GM18511 (cell line): ENCODE data around the gene F8A2.
"Not testable (repeated sequence)": the region's sequence is repeated elsewhere in the genome, so short reads cannot be mapped to it uniquely, and the experiment has no call there.

ENCODE experiments used
- ATAC-seq: cut with Tn5 transposase; IDR thresholded peaks from one replicate; pipeline ENCODE4 v1.9.1; 2021; ENCODE audit warnings: mild to moderate bottlenecking, moderate library complexity; ENCODE audit not compliant: unreplicated experiment

F8A2 gene

DNA sequence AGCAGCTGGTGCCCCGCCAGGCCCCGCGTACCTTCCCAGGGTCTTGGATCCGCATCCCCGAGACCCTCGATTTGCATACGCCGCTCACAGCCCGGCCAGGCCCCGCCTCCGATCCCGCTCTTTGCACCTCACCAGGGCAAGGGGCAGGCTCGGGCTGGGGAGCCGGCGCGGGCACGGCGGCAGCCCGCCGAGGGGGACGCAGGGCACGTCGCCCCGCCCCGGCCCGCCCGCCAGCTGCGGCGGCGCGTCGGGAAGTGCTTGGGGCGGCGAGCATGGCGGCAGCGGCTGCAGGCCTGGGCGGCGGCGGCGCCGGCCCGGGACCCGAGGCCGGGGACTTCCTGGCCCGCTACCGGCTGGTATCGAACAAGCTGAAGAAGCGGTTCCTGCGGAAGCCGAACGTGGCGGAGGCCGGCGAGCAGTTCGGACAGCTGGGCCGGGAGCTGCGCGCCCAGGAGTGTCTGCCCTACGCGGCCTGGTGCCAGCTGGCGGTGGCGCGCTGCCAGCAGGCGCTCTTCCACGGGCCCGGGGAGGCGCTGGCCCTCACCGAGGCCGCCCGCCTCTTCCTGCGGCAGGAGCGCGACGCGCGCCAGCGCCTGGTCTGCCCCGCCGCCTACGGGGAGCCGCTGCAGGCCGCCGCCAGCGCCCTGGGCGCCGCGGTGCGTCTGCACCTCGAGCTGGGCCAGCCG, at the start of gene F8A2:
F8A2 (plus strand) TSS at position 253 of the 686 bp plus-strand sequence; CDS start at position 273, 20 bp downstream.
- peak; percentile 82 for ATAC-seq

DNA sequence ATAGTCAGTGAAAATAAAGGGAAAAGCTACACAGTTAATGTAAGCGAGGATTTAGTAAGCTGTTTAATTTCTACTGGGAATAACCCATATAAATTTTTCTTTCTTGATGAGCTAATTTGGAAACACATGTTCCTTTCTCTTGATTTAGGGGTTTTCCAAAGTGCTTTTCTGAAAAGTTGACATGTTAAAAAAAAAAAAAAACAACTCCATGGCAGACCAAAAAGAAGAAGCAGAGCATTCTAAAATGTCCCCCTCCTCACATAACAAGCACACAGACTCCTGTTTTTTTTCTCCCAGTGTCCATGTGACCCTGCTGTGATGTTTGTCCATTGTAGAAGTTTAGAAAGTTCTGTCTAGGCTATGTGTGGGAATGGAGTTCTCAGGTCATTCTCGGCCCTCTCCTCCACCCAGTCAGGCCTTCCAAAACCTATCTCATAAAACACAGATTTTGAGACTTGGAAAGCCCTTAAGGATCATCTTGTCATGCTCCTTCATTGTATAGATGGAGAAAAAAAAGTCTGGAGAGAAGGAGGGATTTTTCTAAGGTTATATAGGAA, 48.3 kb upstream of the F8A2 start:
- ATAC-seq: no peak

DNA sequence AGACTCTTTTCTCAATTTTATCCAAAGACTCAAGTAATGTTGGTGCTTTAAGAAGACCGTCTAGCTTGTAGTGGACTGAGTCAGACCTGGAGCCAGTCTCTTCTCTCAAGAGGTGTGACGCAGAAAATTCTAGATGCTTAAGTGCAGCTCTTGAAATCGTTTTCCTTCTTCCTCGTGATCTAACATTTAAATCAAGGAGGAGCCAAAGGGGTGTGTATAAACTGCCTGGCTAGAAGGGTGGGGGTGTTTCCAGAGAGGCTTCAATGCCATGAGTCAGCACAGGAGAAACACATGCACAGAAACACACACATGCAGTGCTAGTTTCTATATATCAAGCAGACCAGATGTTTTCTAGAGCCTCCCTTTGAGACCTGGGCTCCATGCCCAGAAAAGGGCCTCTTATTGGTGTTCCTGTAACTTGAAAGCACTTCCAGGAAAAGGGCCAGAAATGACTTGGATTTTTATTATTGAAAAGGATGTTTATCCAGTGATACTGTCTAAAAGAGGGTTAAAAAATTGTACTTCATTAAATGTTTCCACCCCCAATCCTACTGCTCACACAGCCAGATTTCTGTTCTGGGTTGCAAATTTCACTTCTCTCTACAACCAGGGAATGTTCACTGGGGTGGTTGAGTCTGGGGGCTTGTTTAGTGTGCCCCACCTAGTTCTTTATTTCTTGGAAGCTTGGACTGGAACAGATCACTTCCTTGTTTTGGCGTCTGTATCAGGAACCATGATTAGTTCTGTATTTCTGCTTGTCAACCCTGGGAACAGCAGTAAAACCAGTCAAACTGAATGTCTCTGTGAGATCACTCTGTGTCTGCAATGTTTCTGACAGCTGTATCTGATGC, 47.2 kb upstream of the F8A2 start, which contains the start of gene CLIC2:
CLIC2 (minus strand) TSS at position 129 of the 851 bp plus-strand sequence. CDS start 187 bp downstream, outside the sequence.
- peak; percentile 76 for ATAC-seq

DNA sequence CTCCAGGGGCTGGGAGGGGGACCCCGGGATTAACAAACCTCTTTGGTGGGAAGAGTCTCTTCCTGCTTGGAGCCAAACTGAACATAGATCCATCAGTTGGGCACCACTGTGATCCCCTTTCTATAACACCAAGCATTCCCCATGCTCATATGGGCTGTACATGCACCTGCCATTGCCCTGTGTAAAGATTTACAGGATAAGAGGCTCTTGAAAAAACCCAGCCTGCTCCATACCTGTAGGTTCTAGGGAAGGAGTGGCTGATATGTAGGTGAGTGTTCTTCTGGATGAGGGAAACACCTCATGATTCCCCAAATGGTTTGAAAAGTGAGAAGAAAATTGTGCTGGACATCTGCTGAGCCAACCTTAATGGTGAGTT, 46.6 kb upstream of the F8A2 start:
- peak; percentile 11 for ATAC-seq

DNA sequence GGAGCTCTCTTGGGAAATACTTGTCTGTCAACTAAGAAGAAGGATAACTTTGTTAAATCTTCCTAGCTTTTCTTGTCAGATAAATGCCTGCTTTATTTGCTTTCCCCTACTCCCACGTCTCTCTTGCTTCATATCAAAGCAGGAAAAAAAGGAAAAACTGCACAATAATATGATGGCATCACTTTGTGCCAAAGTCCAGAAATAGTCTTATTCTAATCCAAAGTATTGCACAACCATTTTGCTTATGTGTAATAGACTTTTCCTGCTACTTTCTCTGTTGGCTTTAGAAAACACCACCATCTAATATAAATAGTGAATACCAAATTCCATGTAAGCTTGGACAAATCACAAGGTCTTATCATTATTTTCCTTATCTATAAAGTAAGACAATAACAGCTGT, 36.2 kb upstream of the F8A2 start:
- ATAC-seq: not testable (repeated sequence)

DNA sequence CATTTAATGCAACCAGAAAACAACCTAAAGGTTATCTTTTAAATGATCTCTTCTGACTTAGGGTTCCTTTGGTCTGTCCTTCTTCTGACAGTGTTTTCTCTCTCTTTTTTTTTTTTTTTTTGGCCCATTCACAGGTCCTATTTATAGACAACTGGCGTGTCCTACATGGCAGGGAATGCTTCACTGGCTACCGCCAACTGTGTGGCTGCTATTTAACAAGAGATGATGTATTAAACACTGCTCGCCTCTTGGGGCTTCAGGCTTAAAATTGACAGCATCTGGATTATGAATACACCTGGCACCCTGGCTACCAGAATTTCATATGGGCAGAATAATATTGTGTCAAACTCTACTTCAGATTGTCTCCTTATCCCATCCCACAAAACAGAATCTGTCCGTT, 32.4 kb upstream of the F8A2 start:
- not testable (repeated sequence) for ATAC-seq

DNA sequence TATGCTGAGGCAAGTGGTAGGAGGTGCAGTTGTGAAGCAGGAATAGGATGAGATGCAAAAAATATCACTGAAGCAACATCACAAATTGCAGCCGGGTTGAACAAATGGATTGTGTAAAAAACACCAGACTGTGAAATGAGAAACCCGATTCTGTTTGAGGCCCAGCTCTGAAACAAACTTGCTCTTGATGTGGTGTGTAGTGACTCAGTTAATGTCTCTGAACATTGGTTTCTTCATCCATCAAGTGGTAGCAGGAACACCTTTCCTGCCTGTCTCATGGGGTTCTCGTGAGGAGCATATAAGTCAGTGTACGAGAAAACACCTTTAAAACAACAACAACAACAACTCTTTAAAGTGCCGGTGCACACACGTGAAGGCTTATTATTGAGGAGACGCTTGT, 18.2 kb upstream of the F8A2 start:
- ATAC-seq: not testable (repeated sequence)

DNA sequence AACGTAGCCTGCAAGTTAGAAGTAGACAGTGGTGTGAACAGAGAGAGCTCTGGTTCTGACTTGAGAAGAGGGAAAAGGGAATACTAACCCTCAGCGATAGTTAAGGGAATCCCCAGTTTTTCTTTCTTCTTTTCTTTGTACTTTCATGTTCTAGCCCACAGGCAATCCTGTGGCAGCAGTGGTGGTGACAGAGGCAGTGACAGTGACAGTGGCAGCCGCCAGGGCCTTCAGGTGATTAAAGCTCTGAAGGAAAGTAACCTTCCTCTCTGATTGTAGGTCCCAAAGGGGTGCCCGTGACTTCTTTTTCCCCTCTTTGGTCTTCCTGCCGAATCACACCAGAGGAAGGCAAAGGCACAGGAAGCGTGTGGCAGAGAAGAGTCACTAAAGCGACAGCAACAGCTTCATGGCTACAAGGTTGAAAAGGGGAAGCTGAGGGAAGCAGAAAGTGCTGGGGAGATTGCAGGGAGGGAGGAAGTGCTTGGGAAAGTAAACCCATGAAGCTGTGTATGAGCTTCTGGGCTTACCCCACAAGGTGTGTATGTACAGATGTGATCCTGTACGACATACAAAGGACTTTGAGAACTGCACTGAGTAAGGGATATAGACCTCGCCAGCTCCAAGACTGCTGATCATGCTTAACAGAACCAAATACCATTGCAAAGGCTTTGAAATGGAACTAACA, 8.0 kb upstream of the F8A2 start:
- ATAC-seq: peak; percentile 79

DNA sequence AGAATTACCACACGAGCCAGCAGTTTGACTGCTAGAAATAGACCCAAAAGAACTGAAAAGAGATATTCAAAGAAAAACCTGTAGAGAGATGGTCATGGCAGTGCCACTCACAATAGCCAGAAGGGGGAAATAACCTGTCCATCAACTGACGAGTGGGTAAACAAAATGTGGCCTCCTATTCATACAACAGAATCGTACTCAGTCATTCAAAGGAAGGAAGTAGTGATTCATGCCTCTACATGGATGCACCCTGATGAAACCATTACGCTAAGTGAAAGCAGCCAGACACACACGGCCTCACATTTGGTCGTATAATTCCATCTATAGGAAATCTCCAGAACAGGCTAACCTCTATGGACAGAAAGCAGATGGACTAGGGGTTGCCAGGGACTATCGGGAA, 2.1 kb upstream of the F8A2 start:
- not testable (repeated sequence) for ATAC-seq

DNA sequence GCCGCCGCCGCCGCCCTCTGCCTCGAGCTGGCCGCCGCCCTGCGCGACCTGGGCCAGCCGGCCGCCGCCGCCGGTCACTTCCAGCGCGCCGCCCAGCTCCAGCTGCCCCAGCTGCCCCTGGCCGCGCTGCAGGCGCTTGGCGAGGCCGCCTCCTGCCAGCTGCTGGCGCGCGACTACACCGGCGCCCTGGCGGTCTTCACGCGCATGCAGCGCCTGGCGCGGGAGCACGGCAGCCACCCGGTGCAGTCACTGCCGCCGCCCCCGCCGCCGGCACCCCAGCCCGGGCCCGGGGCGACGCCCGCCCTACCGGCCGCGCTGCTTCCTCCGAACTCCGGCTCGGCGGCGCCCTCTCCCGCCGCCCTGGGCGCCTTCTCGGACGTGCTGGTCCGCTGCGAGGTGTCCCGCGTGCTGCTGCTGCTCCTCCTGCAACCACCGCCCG, 653 bp downstream of the F8A2 start:
- ATAC-seq: peak; percentile 44

DNA sequence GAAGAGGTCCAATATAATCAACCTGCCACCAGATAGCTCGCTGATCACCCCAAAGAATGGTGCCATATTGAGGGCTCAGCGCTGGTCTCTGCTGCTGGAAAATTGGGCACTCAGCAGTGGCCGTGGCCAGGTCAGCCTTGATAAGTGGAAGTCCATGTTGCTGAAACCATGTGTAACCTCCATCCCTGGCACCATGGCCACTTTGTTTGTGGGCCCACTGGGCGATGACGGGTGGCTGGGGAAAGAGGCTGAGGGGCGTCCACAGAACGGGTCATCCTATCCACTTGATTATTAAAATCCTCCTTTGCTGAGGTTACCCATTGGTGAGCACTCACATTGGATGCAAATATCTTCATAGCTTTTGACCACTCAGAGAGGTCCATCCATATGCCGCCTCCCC, 7.7 kb downstream of the F8A2 start:
- no peak for ATAC-seq

DNA sequence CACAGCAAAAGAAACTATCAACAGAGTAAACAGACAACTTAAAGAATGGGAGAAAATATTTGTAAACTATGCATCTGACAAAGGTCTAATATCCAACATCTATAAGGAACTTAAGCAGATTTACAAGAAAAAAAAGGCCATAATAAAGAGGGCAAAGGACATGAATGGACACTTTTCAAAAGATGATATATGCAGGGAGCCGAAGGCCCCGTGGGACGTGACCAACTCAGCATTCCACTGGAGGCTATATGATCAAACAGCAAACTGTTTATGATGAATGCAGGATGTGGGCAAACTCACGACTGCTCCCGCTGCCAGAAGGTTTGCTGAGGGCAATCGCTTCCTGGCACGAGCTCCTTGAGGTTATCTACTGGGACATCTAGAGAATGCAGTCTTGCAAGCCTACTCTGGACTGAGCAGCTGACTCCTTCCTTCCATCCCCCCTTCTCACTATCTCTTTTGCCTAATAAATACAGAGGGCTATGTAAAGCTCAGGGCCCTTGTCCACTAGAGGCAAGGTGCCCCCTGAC, 12.9 kb downstream of the F8A2 start:
- not testable (repeated sequence) for ATAC-seq

DNA sequence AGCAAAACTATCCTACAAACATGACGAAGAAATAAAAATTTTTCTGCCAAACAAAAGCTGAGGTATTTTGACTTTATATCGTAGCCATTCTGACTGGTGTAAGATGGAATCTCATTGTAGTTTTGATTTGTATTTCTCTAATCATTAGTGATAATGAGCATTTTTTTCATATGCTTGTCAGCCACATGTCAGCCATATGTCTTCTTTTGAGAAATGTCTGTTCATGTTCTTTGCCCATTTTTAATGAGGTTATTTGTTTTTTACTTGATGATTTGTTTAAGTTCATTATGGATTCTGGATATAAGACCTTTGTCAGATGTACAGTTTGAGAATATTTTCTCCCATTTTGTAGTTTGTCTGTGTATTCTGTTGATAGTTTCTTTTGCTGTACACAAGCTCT, 24.5 kb downstream of the F8A2 start:
- no peak for ATAC-seq

DNA sequence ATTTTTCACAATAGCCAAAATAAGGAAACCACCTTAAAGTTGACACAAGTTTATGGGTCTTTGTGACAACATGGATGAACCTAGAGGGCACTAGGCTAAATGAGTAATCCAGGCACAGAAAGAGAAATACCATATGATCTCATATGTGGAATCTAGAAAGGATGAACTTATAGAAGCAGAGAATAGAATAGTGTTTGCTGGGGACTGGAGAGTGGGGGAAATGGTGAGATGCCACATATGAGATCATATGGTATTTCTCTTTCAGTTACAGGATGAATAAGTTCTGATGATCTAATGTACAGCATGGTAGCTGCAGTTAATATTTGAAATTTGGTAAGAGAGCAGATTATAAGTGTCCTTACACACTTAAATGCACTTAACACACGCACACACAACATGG, 35.9 kb downstream of the F8A2 start:
- no peak for ATAC-seq
